Stimulated activated CD4-positive, alpha-beta T cell treated with anti-CD3 and anti-CD28 coated beads, Interleukin-12 subunit alpha, Interleukin-12 subunit beta, amount 100 ng/mL, for 4 hours (primary cell): ENCODE measurements around the gene CIDEB.
"Not testable (repeated sequence)": the region's sequence is repeated elsewhere in the genome, so short reads cannot be mapped to it uniquely, and the experiment has no call there.

Experiments used
- DNase-seq: peaks from one replicate; pipeline ENCODE4 v3.0.0-alpha.2; 2020

Gene CIDEB

DNA sequence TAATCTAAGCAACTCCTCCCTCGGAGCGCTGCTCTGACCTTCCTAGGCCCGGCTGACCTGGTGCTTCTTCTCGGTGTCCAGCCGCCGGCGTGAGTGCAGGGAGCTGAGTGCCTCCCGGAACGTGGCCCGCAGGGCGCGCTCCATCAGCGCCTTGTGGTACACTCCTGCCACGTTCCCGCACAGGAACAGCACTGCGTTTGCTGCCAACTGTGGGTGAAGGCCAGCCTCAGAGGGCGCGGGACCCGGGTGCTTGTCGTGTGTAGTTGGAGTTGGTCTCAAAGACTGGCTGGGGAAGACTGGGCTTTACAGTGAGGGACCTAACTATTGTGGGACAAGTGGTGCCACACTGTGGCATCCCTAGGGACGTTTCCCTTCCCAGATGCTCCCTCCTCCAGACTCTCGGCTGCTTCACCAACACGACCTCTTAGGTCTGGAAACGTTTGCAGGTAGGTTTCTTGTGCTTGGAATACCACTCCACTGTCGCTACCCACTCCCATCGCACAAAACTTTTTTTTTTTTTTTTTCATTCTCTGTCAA lies 24.0 kb upstream of the CIDEB start:
- no peak for DNase-seq

DNA sequence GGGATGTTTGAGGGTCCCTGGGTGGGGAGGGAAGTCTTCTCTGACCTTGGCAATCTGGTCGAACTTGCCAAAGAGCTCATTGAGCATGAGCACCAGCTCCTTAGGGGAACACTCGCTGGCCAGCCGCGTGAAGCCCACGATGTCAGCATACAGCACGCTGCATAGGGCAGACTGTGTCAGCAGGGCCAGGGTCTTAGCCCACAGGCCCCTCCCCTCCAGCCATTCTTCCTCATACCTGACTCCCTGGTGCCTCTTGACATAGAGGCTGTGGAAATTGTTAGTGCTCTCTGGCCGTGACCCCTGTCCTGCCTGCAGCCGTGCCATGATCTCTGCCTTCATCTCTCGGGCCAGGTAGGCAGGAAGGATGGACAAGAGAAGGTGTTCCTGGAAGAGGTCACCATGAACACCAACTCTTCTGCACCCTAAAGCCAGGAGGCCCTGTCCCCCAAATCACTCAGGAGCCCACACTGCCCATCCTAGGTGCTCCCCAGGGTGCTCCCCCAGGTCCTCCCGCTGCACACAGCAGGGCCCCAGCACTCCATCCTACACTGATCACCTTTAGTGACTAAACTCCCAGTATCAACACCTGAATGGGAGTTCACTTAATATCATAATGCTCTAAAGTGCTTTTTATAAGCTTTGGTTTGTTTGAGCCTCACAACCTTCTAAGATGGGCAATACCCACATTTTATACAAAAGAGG lies 23.3 kb upstream of the CIDEB start:
- DNase-seq, result no peak

DNA sequence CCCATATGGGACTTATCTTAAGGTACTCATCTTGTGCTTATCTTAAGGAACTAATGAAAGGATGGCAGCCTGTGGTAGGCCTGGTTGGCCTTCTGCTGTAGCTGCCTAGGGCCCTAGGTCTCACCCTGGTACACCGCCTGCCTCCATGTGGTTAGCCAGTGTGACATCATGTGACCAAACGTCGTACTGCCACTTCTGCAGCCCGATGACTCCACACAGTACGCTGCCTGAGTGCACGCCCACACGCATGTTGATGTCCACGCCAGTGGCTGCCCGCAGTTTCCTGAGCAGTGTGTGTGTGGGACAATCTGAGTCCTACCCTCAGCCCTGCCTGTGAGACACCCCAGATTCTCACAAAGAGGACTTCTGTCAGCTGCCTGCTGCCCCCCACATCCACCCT lies 22.0 kb upstream of the CIDEB start:
- DNase-seq, result no peak

DNA sequence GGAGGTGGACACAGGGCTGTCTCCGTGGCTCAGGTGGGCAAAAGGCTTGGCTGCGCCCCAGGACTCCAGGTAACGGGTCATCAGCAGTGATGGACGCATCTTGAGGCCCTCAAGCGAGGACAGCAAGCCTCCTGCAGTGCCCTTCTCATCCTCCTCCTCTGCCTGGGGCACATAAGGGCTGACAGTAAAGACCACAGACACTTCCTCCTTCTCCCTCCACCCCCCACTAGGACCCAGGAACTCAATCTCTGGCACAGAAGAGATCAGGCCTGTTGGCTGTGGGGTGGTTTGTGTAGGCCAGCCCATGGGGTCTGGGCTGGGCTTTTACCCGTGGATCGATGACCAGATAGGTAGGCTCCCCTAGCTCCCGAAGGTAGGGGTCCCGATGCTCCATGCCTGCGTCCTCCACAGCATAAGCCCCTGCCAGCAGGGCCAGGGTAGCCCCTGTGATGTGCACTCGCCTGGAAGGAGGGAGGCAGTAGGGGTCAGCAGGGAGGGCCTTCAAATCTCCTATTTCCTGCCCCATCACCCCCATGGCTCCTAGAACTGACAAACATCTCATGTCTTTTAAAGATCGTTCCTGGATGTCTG lies 21.4 kb upstream of the CIDEB start:
- no peak for DNase-seq

DNA sequence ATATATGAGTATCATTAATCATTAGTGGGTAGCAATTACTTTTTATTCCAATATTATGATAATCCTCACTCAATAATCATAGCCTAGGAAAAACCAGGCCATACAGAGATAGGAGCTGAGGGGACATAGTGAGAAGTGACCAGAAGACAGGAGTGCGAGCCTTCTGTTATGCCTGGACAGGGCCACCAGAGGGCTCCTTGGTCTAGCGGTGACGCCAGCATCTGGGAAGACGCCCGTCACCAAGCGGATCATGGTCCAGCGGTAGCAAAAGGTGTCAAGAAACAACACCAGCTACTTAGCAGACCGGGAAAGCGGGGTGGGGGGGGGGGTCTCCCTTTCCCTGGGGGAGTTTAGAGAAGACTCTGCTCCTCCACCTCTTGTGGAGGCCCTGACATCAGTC lies 20.1 kb upstream of the CIDEB start:
- not testable (repeated sequence) for DNase-seq

DNA sequence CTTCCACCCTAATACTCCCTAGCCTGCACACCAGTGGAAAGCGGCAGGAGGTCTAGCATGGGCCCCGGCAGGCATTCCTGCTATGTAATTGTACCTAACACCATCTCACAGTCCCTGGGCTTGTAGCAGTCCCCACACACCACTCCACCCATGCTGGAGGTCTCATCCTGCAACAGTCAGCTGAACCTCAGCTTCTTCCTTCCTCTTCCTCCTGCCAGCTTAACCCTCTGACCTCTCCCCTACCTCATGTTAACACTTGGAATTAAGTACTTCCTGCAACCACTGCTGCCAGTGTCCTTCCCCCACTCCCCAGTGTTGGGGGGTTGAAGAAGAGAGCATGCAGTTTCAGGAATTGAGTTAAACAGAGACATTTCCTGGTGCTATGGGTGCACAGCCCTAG lies 19.5 kb upstream of the CIDEB start:
- DNase-seq, result no peak

DNA sequence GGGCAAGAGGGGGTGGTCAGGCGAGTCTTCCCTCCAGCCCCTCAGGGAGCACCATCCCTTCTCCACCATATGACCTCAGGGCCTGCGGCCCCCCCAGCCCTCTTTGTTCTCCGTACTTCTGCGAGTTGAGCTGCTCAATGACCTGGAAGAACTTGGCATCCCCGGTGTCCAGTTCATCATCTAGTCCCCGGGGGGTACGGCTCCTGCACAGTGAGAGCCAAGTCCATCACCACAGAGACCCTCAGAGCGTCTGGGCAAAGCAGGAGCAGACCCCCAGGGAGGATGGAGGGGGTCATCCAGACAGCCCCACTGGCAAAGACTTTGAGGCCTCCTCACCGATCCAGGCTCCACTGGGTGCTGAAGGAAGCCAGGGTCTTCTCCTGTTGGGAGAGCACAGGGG lies 18.2 kb upstream of the CIDEB start:
- DNase-seq, result no peak

DNA sequence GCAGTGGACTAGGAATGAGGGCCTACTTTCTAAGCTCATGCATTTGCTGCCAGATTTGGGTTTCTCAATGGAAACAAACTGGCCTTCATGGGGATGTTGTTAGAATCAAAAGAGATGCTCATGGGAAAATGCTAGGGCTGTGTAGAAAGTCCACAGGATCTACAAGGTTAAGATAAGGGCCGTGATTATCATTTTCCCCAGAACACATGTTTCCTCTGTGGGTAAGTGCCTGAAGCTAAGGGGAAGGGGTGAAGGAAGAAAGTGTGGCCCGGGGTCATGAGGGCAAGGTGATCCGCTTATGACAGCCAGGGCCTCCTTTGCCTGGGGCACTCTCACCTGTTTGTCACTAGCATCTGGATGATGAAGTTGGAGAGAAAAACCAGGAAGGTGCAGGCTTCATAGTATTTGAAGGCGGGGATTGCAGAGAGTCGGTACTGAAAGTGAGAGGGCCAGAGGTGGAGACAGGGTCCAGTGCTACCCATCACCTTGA lies 17.3 kb upstream of the CIDEB start:
- no peak for DNase-seq

DNA sequence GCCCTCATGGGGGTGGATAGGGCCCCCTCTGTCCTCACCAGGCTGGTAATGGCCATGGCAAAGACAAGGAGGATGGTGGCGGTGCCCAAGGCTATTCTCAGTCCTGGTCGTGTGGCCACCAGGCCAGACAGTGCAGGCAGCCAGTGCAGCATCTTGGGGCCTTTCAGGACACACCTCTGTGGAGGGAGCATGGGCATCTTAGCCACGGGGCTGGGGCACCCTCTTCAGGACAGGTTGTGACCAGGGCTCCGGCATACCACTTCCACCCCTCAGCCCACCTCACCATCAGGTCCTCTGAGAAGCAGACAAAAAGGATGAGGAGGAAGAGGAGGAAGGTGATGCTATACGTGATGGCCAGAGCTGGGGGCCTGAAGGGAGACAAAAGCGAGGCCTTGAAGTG lies 16.2 kb upstream of the CIDEB start:
- DNase-seq, result no peak

DNA sequence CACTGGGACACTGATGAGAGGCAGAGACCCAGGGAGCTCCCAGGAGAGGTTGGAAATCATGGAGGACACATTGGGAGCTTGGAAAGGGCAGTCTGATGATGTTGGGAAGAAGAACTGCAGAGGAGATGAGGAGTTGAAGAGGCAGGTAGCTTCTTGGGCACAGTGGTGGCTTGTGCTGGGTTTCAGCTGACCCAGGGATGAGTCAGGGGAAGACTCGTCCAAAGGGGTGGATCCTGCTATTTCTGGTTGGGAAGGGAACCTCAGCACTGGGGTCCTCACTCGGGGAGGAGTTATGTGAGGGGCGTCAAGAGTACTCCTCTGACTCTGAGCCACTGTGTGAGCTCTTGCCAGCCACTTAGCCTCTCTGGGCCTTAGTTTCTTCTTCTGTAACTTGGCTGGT lies 15.6 kb upstream of the CIDEB start:
- no peak for DNase-seq

DNA sequence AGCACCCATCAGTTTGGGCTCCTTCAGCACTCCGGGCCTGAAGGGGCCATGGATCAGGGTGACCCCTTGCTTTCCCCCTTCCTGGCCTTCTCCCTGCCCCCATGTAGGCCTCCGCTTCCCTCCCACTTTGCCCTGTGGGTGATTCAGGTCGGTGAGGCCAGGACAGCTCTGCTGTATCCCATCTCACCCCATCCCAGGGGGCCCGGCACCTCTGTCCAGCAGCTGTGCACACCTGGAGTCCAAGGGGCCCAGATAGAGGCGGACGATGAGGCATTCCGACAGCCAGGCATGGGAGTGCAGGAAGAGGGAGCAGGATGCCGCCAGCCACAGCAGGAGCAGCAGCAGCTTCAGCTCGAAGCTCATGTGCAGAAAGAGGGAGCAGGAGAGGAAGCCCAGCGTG lies 14.9 kb upstream of the CIDEB start:
- no peak for DNase-seq

DNA sequence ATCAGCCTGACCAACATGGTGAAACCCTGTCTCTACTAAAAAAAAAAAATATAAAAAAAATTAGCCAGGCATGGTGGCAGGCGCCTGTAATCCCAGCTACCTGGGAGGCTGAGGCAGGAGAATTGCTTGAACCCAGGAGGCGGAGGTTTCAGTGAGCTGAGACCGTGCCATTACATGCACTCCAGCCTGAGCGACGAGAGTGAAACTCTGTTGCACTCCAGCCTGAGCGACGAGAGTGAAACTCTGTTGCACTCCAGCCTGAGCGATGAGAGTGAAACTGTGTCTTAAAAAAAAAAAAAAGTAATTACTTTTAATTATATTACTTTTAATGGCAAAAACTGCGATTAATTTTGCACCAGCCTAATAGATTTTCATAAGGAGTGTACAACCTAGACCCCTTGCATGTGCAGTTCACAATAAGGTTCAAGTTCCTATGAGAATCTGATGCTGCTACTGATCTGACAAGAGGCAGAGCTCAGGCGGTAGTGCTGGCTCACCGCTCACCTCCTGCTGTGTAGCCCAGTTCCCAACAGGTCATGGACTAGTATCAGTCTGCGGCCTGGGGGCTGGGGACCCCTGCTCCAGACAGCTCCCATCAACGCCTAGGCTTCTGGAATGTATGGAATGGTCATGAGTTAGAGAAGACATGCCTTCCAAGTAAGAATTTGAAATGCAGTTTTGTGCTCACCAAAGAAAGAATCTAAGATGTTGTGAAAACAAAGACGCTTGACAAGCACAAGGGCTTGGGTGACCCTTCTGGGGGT lies 13.6 kb upstream of the CIDEB start:
- DNase-seq, result no peak

DNA sequence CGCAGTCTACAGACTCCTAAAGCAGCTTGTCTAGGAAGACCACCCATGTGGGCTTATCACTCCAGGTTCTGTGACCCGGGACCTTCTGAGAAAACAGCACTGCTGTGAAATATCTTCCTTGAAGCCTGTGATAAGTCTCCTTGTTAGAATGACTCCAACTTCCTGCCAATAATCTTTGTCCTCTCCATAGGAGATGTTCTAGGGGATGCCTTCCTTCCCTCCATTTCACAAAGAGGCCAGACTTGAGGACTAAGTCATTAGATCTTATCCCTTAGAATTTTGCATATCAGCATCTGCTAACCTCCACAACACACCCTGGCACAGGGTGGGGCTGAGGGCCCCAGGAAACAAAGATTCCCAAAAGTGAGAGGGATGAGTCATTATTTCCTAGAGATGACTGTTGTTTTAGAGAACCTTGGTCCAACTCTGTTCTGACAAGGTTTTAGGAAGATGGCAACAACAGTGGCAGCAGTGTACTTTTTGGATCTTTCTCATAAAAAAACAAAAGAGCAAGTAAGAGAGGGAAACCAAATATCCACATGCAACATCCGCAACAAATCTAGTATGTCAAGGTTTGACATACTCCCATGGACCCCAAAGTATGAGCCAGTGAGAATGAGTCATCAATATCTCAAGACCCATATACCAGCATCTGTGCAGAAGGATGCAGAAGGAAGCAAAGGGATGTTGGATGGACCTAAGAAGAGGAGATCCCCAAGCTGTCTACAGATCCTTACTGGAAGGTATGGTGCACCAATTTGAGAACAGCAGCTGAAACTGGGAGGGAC lies 9.6 kb upstream of the CIDEB start:
- DNase-seq, result no peak

DNA sequence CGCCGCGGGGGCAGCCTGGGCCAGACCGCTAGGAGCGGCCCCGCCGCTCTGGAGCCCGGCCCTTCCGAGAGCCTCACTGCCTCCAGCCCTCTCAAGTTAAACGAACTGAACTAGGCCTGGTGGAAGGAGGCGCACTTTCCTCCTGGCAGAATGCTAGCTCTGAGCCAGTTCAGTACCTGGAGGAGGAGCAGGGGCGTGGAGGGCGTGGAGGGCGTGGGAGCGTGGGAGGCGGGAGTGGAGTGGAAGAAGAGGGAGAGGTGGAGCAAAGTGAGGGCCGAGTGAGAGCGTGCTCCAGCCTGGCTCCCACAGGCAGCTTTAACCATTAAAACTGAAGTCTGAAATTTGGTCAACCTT lies 8.8 kb upstream of the CIDEB start:
- no peak for DNase-seq

DNA sequence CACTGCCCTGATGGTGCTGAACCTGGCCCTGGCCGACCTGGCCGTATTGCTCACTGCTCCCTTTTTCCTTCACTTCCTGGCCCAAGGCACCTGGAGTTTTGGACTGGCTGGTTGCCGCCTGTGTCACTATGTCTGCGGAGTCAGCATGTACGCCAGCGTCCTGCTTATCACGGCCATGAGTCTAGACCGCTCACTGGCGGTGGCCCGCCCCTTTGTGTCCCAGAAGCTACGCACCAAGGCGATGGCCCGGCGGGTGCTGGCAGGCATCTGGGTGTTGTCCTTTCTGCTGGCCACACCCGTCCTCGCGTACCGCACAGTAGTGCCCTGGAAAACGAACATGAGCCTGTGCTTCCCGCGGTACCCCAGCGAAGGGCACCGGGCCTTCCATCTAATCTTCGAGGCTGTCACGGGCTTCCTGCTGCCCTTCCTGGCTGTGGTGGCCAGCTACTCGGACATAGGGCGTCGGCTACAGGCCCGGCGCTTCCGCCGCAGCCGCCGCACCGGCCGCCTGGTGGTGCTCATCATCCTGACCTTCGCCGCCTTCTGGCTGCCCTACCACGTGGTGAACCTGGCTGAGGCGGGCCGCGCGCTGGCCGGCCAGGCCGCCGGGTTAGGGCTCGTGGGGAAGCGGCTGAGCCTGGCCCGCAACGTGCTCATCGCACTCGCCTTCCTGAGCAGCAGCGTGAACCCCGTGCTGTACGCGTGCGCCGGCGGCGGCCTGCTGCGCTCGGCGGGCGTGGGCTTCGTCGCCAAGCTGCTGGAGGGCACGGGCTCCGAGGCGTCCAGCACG lies 8.2 kb upstream of the CIDEB start:
- no peak for DNase-seq

DNA sequence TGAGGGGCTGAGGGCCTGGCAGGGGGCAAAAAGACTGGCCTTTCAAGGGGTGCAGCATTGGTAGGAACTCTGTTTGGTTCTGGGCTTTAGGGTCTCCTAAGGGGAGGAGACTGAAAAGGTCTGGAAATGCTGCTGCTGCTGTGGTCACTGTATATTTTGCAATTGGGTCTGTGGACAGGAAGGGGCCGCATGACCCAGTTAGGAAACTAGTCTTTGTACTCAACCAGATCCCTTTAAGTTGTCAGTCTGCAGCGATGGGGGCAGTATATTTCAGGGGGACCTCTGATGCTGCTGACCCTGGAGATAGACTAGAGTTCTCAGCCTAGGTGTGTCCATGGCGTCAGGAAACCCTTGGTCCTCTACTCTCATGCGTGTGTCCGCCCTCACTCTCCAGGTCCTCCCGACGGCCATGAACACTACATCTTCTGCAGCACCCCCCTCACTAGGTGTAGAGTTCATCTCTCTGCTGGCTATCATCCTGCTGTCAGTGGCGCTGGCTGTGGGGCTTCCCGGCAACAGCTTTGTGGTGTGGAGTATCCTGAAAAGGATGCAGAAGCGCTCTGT lies 7.5 kb upstream of the CIDEB start:
- no peak for DNase-seq

DNA sequence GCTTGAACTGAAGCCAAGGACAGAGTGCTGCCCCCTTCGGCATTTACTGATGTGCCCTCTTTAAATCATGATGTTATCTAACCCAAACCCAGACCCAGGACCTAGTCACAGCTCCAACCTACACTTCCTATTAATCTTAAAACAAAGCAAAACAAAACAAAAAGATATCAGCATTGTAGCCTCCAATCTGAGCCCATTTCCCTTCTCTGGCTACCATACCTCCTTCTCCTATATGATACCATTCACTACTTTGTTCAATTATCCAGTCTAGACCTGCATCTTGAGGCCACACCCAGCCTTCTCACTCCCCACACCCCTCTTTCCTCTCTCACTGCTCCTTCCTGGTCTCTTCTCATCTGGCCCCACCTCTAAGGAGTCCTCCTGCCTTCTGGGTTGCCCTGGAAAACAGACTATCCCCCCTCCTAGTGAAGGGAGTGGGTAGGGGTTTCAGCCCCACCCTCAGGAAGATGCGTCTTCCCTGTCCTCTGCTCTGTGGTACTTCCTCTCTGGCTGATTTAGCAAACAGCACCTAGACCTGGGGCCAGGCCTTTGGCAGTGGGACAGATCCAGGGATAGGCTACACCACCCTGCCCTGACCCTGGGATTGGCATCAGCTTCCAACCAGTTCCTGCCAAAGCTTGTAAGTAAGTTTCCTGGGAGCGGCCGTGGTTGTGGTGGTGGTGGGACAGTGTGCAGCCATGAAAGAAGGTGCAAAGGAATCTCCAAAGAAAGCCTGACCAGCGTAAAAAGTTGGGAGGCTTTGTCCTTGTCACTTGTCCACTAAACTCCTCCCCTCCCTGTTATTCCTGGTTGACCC lies 6.8 kb upstream of the CIDEB start:
- no peak for DNase-seq

DNA sequence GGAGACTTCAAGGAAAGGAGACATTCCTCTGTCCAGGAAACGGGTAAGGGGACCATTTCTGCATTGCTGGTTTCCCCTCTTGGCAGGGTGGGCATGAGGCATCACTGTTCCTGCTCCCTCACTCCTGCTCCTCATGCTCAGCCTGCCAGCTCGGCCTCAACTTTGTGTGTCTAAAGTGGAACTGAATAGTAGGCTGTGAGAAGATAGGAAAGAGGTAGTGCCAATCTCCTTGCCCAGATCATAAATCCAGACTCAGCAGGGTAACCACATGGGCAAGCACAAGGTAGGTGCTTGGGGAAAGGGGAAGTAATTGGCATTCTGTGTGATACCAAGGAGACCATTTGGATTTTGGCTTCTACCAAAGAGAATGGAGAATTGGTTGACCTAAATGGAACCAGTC lies 6.1 kb upstream of the CIDEB start:
- DNase-seq, result no peak

DNA sequence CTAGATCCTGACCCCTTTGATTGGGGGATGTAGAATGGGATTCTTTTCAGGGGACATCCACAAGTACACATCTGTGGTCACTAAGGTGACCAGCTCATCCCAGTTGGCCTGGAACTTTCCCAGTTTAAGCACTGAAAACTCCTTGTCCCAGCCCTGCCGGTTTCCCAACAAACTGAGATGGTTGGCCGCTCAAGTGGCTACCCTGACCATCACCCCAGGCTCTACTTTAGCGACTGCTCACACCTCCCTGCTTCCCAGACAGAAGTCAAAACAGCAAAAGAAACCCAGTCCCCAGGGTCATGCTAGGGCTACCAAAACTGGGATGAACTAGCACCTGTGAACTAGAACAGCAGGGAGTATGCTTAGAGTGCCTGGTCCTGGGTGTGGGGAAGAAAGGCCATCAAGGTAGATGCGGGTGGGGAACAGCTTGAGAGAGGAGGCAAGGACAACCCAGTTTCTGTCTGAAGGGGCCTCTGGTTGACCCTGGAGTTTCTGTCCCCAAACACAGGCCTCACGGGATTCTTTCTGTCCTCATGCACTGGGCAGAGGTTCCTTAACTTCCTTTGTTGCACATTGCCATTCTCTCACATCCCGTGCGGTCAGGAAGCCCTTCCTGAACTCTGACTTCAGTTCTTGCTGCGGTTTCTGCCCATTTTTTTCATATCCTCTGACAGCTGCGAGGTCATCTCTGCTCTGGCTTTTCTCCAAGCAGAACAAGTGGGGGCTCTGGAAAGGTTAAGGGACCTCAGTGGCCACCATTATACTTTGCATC lies 5.1 kb upstream of the CIDEB start:
- DNase-seq, result no peak
